Activated CD8-positive, alpha-beta memory T cell treated with anti-CD3 and anti-CD28 coated beads for 1 hour (primary cell): ENCODE data around the gene GOLGA8S.
"Not testable (repeated sequence)": the region's sequence is repeated elsewhere in the genome, so short reads cannot be mapped to it uniquely, and the experiment has no call there.

Experiments used
- DNase-seq, 2 donors: peaks; one replicate each; pipeline ENCODE4 v3.0.0-alpha.2; 2020; ENCODE audit warnings: low read depth in 1 of 2; ENCODE audit errors: extremely low read depth in 1 of 2

The GOLGA8S gene

DNA sequence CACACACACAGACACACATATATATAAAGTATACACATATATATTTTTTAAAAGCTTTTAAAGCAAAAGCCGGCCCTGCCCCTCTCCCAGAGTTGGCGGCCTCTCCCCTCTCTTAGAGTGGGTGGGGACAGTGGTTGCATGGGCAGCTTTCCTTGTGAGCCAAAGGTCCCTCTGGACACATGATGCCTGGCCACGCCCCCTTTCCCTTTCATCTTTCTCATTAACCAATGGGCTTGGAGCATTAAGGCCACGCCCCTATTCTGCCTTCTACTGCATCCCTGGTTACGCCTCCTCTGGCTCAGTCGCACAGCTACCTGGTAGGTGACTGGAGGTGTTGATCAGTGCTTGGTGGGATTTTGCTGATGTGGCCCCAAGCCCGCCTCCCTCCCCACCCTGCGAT lies at the start of gene GOLGA8S:
GOLGA8S (plus strand) TSS at position 301 of the 400 bp plus-strand sequence; CDS start at position 363, 62 bp downstream.
- DNase-seq: not testable (repeated sequence)

GRCh38 chr15:23304805-23305204 lies 49.7 kb upstream of the GOLGA8S start:
- not testable (repeated sequence) for DNase-seq

DNA sequence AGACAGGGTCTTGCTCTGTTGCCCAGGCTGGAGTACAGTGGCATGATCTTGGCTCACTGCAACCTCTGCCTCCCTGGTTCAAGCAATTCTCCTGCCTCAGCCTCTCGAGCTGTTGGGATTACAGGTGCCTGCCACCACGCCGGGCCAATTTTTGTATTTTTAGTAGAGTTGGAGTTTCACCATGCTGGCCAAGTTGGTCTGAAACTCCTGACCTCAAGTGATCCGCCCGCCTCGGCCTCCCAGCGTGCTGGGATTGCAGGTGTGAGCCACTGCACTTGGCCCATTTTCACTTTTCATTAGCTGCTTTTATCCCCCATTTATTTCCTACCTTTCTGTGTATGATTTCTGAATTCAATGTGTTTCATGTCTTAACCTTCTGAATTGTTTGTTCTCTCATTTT lies 48.6 kb upstream of the GOLGA8S start:
- DNase-seq: not testable (repeated sequence)

GRCh38 chr15:23311233-23311632 lies 43.3 kb upstream of the GOLGA8S start:
- not testable (repeated sequence) for DNase-seq

- DNase-seq: not testable (repeated sequence)
These were observed 20.5 kb upstream of the GOLGA8S start, which contains the start of gene GOLGA6L26 for GRCh38 chr15:23334096-23334495. Gene GOLGA6L26 (minus strand): TSS chr15:23334196. CDS start chr15:23334135, 61 bp downstream.

GRCh38 chr15:23362622-23363021 lies 8.1 kb downstream of the GOLGA8S start:
- not testable (repeated sequence) for DNase-seq

GRCh38 chr15:23364261-23364660 lies 9.7 kb downstream of the GOLGA8S start:
- DNase-seq: not testable (repeated sequence)

- DNase-seq: no peak
These were observed 16.0 kb downstream of the GOLGA8S start for GRCh38 chr15:23370578-23370977.

- not testable (repeated sequence) for DNase-seq
These were observed 16.6 kb downstream of the GOLGA8S start for GRCh38 chr15:23371134-23371533.

DNA sequence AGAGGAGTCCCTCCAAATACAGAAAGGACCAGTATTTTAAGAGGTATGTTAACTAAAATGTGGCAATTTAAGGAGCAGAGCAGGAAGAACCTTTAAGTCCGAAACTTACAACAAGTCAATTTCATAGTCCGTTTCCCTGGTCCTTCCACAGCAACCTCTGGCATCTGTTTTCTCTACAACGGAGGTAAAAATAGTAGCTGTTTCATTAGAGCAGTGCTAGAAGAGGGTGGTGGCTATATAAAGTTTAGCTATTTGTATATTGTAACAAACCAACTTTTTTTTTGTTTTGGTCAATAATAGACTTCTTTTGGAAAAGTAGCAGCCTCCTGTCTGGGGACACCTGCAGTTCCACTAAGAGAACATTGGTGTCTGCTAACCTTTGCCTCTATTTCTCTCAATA lies 17.3 kb downstream of the GOLGA8S start:
- DNase-seq: not testable (repeated sequence)

GRCh38 chr15:23372284-23372683 lies 17.7 kb downstream of the GOLGA8S start:
- no peak for DNase-seq

- DNase-seq: not testable (repeated sequence)
These were observed 18.5 kb downstream of the GOLGA8S start for GRCh38 chr15:23372891-23373600.

DNA sequence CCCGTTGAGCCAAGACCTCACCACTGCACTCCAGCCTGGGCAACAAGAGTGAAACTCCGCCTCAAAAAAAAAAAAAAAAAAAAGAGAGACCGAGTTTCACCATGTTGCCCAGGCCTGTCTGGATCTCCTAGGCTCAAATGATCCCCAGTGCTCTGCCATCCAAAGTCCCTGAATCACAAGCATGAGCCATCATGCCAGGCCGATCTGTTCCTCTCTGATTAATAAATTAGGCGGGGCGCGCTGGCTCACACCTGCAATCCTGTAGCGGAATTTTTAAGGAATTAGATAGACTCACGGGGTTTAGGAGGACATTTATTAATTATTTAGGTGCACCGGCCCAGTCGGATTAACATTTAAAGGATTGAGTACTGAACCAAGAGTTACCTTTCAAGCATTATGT lies 19.7 kb downstream of the GOLGA8S start:
- not testable (repeated sequence) for DNase-seq

- not testable (repeated sequence) for DNase-seq
These were observed 24.4 kb downstream of the GOLGA8S start for GRCh38 chr15:23378946-23379345.

DNA sequence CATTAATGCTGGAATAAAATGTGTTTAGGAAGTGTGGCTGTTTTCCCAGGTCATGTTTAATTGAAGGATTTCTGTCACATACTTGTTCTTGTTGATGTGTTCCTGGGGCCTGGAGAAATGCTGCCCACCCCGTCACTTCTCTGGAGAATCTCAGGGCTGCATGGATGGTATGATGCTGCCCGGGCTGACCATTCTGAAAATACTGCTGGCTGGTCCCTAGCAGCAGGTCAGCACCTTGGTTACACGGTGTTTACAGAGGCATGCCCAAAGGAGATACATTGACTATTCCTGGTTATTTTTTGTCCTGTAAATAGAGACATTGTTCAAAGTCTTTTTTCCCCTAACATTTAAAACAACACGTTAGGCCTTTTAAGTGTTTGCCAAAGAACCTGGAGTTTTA lies 26.2 kb downstream of the GOLGA8S start:
- DNase-seq: not testable (repeated sequence)

DNA sequence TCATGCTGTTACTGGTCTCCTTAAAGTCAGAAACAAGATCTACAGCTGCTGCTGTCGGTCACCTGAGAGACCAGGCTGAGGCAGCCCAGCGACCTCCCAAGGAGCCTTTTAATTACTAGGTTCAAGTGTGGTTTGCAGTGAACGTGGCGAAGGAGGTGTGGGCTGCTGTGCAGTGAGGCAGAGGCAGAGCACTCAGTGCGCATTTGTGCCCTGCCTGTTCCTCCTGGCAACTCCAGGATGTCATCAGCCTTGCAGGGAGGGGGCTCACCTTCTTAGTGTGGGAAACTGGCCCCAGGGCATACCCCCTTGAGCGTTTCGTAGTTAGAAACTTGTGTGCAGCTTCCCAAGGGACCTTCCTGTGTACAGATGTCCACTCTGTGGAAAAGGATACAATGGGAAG lies 26.6 kb downstream of the GOLGA8S start:
- not testable (repeated sequence) for DNase-seq

DNA sequence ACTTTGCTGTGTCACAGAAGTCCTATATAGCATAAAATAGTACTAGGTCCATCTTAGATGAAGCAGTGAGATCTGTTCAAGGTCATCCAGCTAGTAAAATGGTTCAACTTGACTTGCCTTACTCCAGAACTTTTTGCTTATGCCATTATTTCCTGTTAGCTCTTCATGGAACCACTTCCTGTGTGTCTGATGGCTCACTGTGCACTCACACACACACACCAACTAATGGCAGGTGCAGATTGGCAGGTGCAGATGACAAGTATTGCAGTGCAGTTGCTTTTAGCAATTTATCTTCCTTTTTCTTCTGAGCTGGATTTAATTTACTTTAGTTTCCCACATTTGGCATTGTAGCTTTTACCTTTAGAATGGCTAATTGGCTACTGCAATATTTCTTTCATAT lies 29.8 kb downstream of the GOLGA8S start:
- no peak for DNase-seq

- no peak for DNase-seq
These were observed 31.4 kb downstream of the GOLGA8S start for GRCh38 chr15:23385886-23386430.

GRCh38 chr15:23387621-23388190 lies 33.2 kb downstream of the GOLGA8S start:
- DNase-seq: no peak

GRCh38 chr15:23395030-23395692 lies 40.6 kb downstream of the GOLGA8S start:
- DNase-seq: no peak

DNA sequence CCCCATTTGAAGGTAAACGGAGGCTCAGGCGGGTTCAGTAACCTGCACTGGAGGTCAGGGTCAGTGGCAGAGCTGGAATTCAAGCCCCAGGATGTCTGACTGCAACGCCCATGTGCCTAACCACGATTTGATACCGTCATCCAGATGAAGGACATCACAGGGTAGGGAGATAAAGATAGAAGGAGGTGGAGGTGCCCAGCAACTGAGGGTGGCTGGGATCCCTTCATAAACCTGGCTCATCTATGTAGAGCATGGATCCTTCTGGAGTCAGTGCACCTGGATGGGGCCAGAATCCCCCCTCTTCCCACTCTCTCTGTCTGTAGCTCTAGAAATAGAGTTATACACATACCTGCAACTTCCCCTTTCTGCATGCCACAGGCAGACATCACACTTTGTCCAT lies 41.3 kb downstream of the GOLGA8S start:
- DNase-seq: no peak
